Breast epithelium (tissue), 3 donors: Measurements from ENCODE around the gene MINDY4.

ENCODE experiments used
- POLR2A ChIP-seq: fragments of 450-650 bp; IDR thresholded peaks from one replicate; pipeline ENCODE4 v1.6.1; 2016; ENCODE audit warnings: antibody characterized with exemption, mild to moderate bottlenecking, moderate library complexity
- POLR2AphosphoS5 ChIP-seq, 3 donors: sonication (generic); formaldehyde crosslinking; IDR thresholded peaks; one replicate each; pipeline ENCODE4 v1.6.1; 2017; ENCODE audit warnings: antibody characterized with exemption in 3 of 3
- TF ChIP-seq, protein P1 (sequence below), 3 donors: fragments of 450-650 bp; IDR thresholded peaks; one replicate each; pipeline ENCODE4 v1.5.1; 2016 to 2017; ENCODE audit warnings: antibody characterized with exemption in 3 of 3, mild to moderate bottlenecking in 3 of 3, moderate library complexity in 3 of 3

DNA sequence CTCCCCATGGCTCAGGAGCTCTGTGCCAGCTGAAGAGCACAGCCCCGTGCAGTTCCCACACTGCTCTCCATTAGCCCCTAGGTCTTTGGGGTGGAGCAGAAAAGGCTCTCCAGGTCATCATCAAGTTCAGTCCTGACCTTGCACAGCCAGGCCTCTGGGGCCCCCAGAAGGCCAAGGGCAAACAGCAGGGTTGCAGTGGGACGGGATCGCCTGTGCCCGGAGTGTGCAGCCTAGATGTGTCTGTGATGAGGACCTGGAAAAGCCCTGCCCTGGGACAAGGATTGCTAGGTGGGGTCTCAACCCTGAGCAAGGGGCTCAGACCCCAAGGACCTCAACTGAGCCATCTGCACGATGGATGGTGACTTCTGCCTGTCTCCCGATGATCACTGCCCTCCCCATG is 18.7 kb upstream of the MINDY4 start:
- TF ChIP-seq POLR2AphosphoS5 (IDR thresholded peaks at IDR 0.05) (no peak), POLR2A (no peak)
- TF ChIP-seq, protein P1, sequence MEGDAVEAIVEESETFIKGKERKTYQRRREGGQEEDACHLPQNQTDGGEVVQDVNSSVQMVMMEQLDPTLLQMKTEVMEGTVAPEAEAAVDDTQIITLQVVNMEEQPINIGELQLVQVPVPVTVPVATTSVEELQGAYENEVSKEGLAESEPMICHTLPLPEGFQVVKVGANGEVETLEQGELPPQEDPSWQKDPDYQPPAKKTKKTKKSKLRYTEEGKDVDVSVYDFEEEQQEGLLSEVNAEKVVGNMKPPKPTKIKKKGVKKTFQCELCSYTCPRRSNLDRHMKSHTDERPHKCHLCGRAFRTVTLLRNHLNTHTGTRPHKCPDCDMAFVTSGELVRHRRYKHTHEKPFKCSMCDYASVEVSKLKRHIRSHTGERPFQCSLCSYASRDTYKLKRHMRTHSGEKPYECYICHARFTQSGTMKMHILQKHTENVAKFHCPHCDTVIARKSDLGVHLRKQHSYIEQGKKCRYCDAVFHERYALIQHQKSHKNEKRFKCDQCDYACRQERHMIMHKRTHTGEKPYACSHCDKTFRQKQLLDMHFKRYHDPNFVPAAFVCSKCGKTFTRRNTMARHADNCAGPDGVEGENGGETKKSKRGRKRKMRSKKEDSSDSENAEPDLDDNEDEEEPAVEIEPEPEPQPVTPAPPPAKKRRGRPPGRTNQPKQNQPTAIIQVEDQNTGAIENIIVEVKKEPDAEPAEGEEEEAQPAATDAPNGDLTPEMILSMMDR (IDR thresholded peaks at IDR 0.05) = no peak
